ENCODE measurements around the gene GSE1. TPM values are rescaled to one million over a fixed set of nuclear protein-coding genes. Genes with fewer than 3 reads are reported as not detected.

The GSE1 gene
- polyA plus RNA-seq, 1 donor (not counting 4 experiments of a cell fraction or from before 2014, with no cell fraction given) = 5.0 TPM

DNA sequence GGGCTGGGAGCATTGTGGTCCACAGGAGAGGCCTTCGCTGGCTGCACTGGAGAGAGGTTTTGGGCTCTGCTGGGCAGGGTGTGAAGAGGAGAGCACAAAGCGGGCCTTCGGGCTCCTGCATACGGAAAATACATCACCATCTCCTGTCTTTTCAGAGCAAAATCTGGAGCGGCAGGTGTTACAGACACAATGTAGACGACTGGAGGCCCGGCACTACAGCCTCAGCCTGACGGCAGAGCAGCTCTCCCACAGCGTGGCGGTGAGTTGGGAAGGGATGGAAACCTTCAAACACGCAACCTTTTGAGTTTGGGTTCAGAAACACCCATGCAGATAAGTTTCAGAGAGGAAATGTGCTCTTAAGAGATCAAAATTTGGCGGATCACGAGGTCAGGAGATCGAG is 57.7 kb downstream of the GSE1 start:
- H3K9ac ChIP-seq (ENCODE audit: control insufficient read depth, extremely low read depth, insufficient read depth, low read length) = no peak overlapping the region
- FAIRE-seq = no peak
- dilution Hi-C loops (cut with MboI; ENCODE audit: extremely low pct_ligation_motif_present, low sequenced_read_pairs) = no loop called here
- H3K9me1 ChIP-seq (ENCODE audit: control insufficient read depth, extremely low read depth, insufficient read depth, low read length) = no peaks in the 10 kb centered on the region
- no peaks in the 10 kb centered on the region for H4K20me1 ChIP-seq (ENCODE audit: control insufficient read depth, extremely low read depth, insufficient read depth, low read length)
- no peak overlapping the region for H2AFZ ChIP-seq (ENCODE audit: control insufficient read depth, low read length)
- H3K9me3 ChIP-seq (ENCODE audit: control insufficient read depth, low read depth, low read length) = no peaks in the 10 kb centered on the region
- no peak overlapping the region for H3K4me2 ChIP-seq (ENCODE audit: control insufficient read depth, extremely low read depth, insufficient read depth, low read depth, low read length)
- H3K27me3 ChIP-seq (ENCODE audit: control insufficient read depth, extremely low read depth, insufficient read depth, low read length) = no peaks in the 10 kb centered on the region
- TF ChIP-seq EZH2 (IDR thresholded peaks at IDR 0.05; ENCODE audit: low read length) = no peak
- TF ChIP-seq, protein P1, sequence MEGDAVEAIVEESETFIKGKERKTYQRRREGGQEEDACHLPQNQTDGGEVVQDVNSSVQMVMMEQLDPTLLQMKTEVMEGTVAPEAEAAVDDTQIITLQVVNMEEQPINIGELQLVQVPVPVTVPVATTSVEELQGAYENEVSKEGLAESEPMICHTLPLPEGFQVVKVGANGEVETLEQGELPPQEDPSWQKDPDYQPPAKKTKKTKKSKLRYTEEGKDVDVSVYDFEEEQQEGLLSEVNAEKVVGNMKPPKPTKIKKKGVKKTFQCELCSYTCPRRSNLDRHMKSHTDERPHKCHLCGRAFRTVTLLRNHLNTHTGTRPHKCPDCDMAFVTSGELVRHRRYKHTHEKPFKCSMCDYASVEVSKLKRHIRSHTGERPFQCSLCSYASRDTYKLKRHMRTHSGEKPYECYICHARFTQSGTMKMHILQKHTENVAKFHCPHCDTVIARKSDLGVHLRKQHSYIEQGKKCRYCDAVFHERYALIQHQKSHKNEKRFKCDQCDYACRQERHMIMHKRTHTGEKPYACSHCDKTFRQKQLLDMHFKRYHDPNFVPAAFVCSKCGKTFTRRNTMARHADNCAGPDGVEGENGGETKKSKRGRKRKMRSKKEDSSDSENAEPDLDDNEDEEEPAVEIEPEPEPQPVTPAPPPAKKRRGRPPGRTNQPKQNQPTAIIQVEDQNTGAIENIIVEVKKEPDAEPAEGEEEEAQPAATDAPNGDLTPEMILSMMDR (optimal IDR thresholded peaks at IDR 0.05 in 1 of 3, IDR thresholded peaks at IDR 0.05 in 1 of 3, conservative IDR thresholded peaks at IDR 0.05 in 1 of 3; ENCODE audit: extremely low read depth in 1 of 3, insufficient read depth in 2 of 3, low read length in 3 of 3) = no peak
- peaks cover 31 to 36% of the 10 kb centered on the region in 2 experiments for H3K36me3 ChIP-seq (ENCODE audit: control insufficient read depth in 2 of 2, extremely low read depth in 1 of 2, insufficient read depth in 2 of 2, low read length in 2 of 2)
- no peak for DNase-seq (ENCODE audit: low read depth, low spot score)
- H3K4me1 ChIP-seq (ENCODE audit: control insufficient read depth, extremely low read depth, insufficient read depth, low read length) = no peaks in the 10 kb centered on the region
- H3K79me2 ChIP-seq (ENCODE audit: control insufficient read depth, insufficient read depth, low read length) = no peaks in the 10 kb centered on the region
- no peak overlapping the region for H3K4me3 ChIP-seq (ENCODE audit: control insufficient read depth in 2 of 3, extremely low read depth in 1 of 3, insufficient read depth in 2 of 3, low read depth in 1 of 3, low read length in 3 of 3)
- H3K27ac ChIP-seq (ENCODE audit: control insufficient read depth, insufficient read depth, low read length) = no peak overlapping the region

DNA sequence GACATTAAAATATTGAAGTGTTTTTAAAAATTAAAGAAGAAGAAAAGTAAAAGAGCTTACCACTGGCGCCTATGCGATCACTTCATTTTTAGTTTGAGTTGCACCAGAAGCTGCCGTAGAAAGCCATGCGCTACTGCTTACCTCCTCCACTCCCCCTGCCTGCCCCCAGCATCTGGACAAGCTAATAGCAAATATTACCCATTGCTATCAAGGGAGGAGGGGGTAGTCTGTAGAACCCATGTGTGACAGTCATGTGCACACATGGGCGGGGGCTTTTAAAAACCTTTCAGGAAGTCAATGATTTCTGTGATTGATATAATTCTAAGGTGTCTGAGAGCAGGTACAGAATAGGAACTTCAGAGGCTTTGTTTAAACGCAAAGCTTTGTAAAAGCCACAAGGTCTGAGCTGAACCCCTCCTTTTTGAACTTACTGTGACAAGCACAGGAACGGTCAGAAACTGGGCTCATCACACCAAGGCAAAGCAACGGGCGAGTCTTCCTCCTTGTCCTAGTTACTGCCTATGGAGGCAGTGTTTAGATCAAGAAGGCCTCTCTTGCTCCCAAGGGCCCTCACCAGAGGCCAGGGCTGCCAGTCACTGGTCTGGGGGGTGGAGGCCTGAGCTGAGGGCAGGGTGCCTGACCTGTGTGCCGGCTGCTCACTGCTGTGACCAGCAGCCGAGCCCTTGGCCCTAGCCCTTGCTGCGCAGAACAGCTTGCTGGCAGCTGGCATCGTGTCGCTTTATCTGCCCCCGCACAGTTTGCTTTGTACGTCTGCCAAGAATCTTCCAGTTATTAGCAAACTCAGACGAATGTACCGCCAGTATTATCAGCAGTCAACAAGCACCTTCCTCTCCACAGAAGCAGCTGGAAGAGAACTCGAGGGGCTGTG is 60.7 kb downstream of the GSE1 start:
- no peak for FAIRE-seq
- peaks cover 19 to 20% of the 10 kb centered on the region in 2 experiments for H3K36me3 ChIP-seq (ENCODE audit: control insufficient read depth in 2 of 2, extremely low read depth in 1 of 2, insufficient read depth in 2 of 2, low read length in 2 of 2)

More for the DNA sequence above, 60.7 kb downstream of the GSE1 start:
- no peak for DNase-seq (ENCODE audit: low read depth, low spot score)
- H3K9me3 ChIP-seq (ENCODE audit: control insufficient read depth, low read depth, low read length) = no peaks in the 10 kb centered on the region
- no peak overlapping the region for H3K4me2 ChIP-seq (ENCODE audit: control insufficient read depth, extremely low read depth, insufficient read depth, low read depth, low read length)
- no peak overlapping the region for H3K9ac ChIP-seq (ENCODE audit: control insufficient read depth, extremely low read depth, insufficient read depth, low read length)
- H4K20me1 ChIP-seq (ENCODE audit: control insufficient read depth, extremely low read depth, insufficient read depth, low read length) = no peaks in the 10 kb centered on the region
- H3K9me1 ChIP-seq (ENCODE audit: control insufficient read depth, extremely low read depth, insufficient read depth, low read length) = no peaks in the 10 kb centered on the region
- no peak overlapping the region for H3K27ac ChIP-seq (ENCODE audit: control insufficient read depth, insufficient read depth, low read length)
- no peaks in the 10 kb centered on the region for H3K79me2 ChIP-seq (ENCODE audit: control insufficient read depth, insufficient read depth, low read length)
- TF ChIP-seq, protein P1 (optimal IDR thresholded peaks at IDR 0.05 in 1 of 3, IDR thresholded peaks at IDR 0.05 in 1 of 3, conservative IDR thresholded peaks at IDR 0.05 in 1 of 3; ENCODE audit: extremely low read depth in 1 of 3, insufficient read depth in 2 of 3, low read length in 3 of 3) = no peak
- TF ChIP-seq EZH2 (IDR thresholded peaks at IDR 0.05; ENCODE audit: low read length) = no peak
- H3K27me3 ChIP-seq (ENCODE audit: control insufficient read depth, extremely low read depth, insufficient read depth, low read length) = no peaks in the 10 kb centered on the region
- no peaks in the 10 kb centered on the region for H3K4me1 ChIP-seq (ENCODE audit: control insufficient read depth, extremely low read depth, insufficient read depth, low read length)
- dilution Hi-C loops (cut with MboI; ENCODE audit: extremely low pct_ligation_motif_present, low sequenced_read_pairs) = no loop called here
- H2AFZ ChIP-seq (ENCODE audit: control insufficient read depth, low read length) = no peak overlapping the region
- H3K4me3 ChIP-seq (ENCODE audit: control insufficient read depth in 2 of 3, extremely low read depth in 1 of 3, insufficient read depth in 2 of 3, low read depth in 1 of 3, low read length in 3 of 3) = no peak overlapping the region

All from keratinocyte (primary cell).